Esophagus squamous epithelium (tissue), 5 donors: ENCODE results near the gene KCNH5. TPM values are rescaled to one million over a fixed set of nuclear protein-coding genes. Genes with fewer than 3 reads are reported as not detected.

Experiments used
- DNase-seq: peaks from one replicate; lab custom pipeline; 2025; lab: John Stamatoyannopoulos, UW
- H3K27ac ChIP-seq, 4 donors: fragments of 200-600 bp; sonication (generic); one replicate each; pipeline ENCODE4 v1.5.1; 2016 to 2019; ENCODE audit warnings: mild to moderate bottlenecking in 1 of 4
- H3K27me3 ChIP-seq, 4 donors: fragments of 200-600 bp; sonication (generic); 1 replicate in 3 of 4; 2 replicates in 1 of 4; pipeline versions ENCODE4 v1.5.1 to v1.6.0; 2017 to 2021; ENCODE audit warnings: antibody characterized with exemption in 1 of 4
- H3K36me3 ChIP-seq, 3 donors: fragments of 200-600 bp; sonication (generic); one replicate each; pipeline ENCODE4 v1.5.1; 2016 to 2019
- H3K4me1 ChIP-seq, 3 donors: fragments of 200-600 bp; sonication (generic); one replicate each; pipeline ENCODE4 v1.5.1; 2017 to 2019
- H3K4me3 ChIP-seq, 4 donors: fragments of 200-600 bp; sonication (generic); 1 replicate in 3 of 4; 2 replicates in 1 of 4; pipeline ENCODE4 v1.5.1; 2016 to 2019; ENCODE audit warnings: mild to moderate bottlenecking in 2 of 4, moderate library complexity in 1 of 4
- H3K9me3 ChIP-seq, 3 donors: fragments of 200-600 bp; sonication (generic); one replicate each; pipeline ENCODE4 v1.5.1; 2016 to 2019
- CTCF ChIP-seq, 6 experiments: fragments of 450-650 bp in 4 of 6; fragments of 200-600 bp in 2 of 6; sonication (generic) in 2 of 6; IDR thresholded peaks; one replicate each; pipeline ENCODE4 v1.5.1; 2016 to 2019; ENCODE audit warnings: antibody characterized with exemption in 6 of 6, mild to moderate bottlenecking in 4 of 6, moderate library complexity in 4 of 6
- POLR2A ChIP-seq, 4 donors: fragments of 450-650 bp; IDR thresholded peaks; one replicate each; pipeline ENCODE4 v1.6.1; 2017; ENCODE audit warnings: antibody characterized with exemption in 4 of 4, mild to moderate bottlenecking in 4 of 4, moderate library complexity in 3 of 4
- WGBS, 2 donors: methylation state at CpG; one replicate each; pipeline ENCODE4 v1.1.5; 2018; 5-methylcytosine and 5-hydroxymethylcytosine counted together
- intact Hi-C: fragments of 100-400 bp; cut with DNase I; formaldehyde crosslinking; loops from one replicate; pipeline ENCODE4 v1.15.0; 2022
- total RNA-seq, 4 donors: library from RNA; depleted of rRNA; stranded (reverse); fragments of >200 nt; gene quantifications; one replicate each; pipeline ENCODE4 v1.1.0, GENCODE V29; 2016
- donor health status: DM: yes; HTN: yes; CAD: no.

KCNH5 gene
- total RNA-seq, 4 donors from 2014 or later: under 0.01 to 0.06 TPM; not detected in 2

GRCh38 chr14:62914025-62914424 lies 131.2 kb downstream of the KCNH5 start:
- intact Hi-C loops: no loop called here
- Histone ChIP-seq H3K4me1 (no peaks in the 10 kb centered on the region), H3K9me3 (no peaks in the 10 kb centered on the region), H3K36me3 (no peaks in the 10 kb centered on the region), H3K27me3 (no peaks in the 10 kb centered on the region), H3K27ac (no peak overlapping the region), H3K4me3 (no peak overlapping the region)
- no peak for TF ChIP-seq POLR2A (IDR thresholded peaks at IDR 0.05)
- TF ChIP-seq CTCF (IDR thresholded peaks at IDR 0.05): no peak
- DNase-seq: no peak
- WGBS, 2 donors: 33 to 39% methylated on average over 2 of the region's 2 CpGs

- Histone ChIP-seq H3K36me3 (no peaks in the 10 kb centered on the region), H3K9me3 (no peaks in the 10 kb centered on the region), H3K27me3 (no peaks in the 10 kb centered on the region), H3K27ac (no peak overlapping the region), H3K4me1 (no peaks in the 10 kb centered on the region), H3K4me3 (no peak overlapping the region)
- WGBS, 2 donors: 89% methylated on average over 1 of the region's 1 CpG
- intact Hi-C loops: no loop called here
- no peak for DNase-seq
- no peak for TF ChIP-seq CTCF (IDR thresholded peaks at IDR 0.05)
- no peak for TF ChIP-seq POLR2A (IDR thresholded peaks at IDR 0.05)
Observed at GRCh38 chr14:62908506-62908905, 136.8 kb downstream of the KCNH5 start.

GRCh38 chr14:62905566-62905965 lies 139.7 kb downstream of the KCNH5 start:
- 71% methylated on average over 2 of the region's 2 CpGs for WGBS, 2 donors
- TF ChIP-seq POLR2A (IDR thresholded peaks at IDR 0.05) (no peak), CTCF (IDR thresholded peaks at IDR 0.05) (no peak)
- Histone ChIP-seq H3K4me1 (no peaks in the 10 kb centered on the region), H3K36me3 (no peaks in the 10 kb centered on the region), H3K27ac (no peak overlapping the region), H3K9me3 (no peaks in the 10 kb centered on the region), H3K4me3 (no peak overlapping the region), H3K27me3 (no peaks in the 10 kb centered on the region)
- no peak for DNase-seq
- intact Hi-C loops: no loop called here

GRCh38 chr14:62897771-62898170 lies 147.5 kb downstream of the KCNH5 start:
- no peak for DNase-seq
- intact Hi-C loops: no loop called here
- Histone ChIP-seq H3K27me3 (no peaks in the 10 kb centered on the region), H3K4me3 (no peak overlapping the region), H3K4me1 (no peaks in the 10 kb centered on the region), H3K27ac (no peak overlapping the region), H3K9me3 (no peaks in the 10 kb centered on the region), H3K36me3 (no peaks in the 10 kb centered on the region)
- TF ChIP-seq CTCF (IDR thresholded peaks at IDR 0.05): no peak
- TF ChIP-seq POLR2A (IDR thresholded peaks at IDR 0.05): no peak
- WGBS, 2 donors: 41 to 64% methylated on average over 2 of the region's 2 CpGs

GRCh38 chr14:62896932-62897456 lies 148.3 kb downstream of the KCNH5 start:
- intact Hi-C loops: no loop called here
- no peak for TF ChIP-seq CTCF (IDR thresholded peaks at IDR 0.05)
- TF ChIP-seq POLR2A (IDR thresholded peaks at IDR 0.05): no peak
- Histone ChIP-seq H3K27ac (no peak overlapping the region), H3K27me3 (no peaks in the 10 kb centered on the region), H3K4me1 (no peaks in the 10 kb centered on the region), H3K9me3 (no peaks in the 10 kb centered on the region), H3K36me3 (no peaks in the 10 kb centered on the region), H3K4me3 (no peak overlapping the region)
- no peak for DNase-seq
- WGBS, 2 donors: 82 to 88% methylated on average over 1 of the region's 1 CpG
